Measurements from ENCODE around the gene SIK2.

The SIK2 gene

DNA sequence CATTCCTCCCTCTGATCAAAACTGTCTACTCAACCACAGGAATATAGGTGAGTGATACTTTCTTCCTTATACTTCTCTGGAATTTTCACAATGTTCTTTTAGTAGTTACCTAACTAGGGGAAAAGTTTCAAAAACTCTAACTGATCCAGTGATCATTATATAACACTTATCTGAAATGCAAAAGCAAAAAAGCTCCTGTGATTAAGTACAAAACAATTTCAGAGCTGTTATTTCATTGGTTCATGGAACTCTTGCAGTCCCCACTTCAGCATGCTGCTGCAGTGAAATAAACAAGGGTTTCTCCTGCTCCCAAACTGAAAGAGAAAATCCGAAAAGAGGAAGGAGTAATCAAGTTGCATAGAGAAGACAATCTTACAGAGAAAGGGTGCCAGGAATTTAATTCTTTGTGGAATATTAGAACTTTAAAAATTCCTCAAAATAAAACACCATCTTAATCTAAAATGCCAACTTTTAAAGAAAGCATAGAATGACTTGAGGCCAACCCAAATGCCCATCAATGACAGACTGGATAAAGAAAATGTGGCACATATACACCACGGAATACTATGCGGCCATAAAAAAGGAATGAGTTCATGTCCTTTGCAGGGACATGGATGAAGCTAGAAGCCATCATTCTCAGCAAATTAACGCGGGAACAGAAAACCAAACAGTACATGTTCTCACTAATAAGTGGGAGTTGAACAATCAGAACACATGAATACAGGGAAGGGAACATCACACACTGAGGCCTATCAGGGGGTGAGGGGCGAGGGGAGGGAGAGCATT lies 143.7 kb downstream of the SIK2 start:
- in situ Hi-C loops (cut with HindIII; ENCODE audit: low sequenced_read_pairs): no loop called here
- DNase-seq (ENCODE audit: low read depth): no peak
- TF ChIP-seq, protein P1, sequence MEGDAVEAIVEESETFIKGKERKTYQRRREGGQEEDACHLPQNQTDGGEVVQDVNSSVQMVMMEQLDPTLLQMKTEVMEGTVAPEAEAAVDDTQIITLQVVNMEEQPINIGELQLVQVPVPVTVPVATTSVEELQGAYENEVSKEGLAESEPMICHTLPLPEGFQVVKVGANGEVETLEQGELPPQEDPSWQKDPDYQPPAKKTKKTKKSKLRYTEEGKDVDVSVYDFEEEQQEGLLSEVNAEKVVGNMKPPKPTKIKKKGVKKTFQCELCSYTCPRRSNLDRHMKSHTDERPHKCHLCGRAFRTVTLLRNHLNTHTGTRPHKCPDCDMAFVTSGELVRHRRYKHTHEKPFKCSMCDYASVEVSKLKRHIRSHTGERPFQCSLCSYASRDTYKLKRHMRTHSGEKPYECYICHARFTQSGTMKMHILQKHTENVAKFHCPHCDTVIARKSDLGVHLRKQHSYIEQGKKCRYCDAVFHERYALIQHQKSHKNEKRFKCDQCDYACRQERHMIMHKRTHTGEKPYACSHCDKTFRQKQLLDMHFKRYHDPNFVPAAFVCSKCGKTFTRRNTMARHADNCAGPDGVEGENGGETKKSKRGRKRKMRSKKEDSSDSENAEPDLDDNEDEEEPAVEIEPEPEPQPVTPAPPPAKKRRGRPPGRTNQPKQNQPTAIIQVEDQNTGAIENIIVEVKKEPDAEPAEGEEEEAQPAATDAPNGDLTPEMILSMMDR (IDR thresholded peaks at IDR 0.05; ENCODE audit: low read depth, low read length, missing control alignments): no peak
- no peak overlapping the region for H3K4me3 ChIP-seq (ENCODE audit: low read depth, low read length)

DNA sequence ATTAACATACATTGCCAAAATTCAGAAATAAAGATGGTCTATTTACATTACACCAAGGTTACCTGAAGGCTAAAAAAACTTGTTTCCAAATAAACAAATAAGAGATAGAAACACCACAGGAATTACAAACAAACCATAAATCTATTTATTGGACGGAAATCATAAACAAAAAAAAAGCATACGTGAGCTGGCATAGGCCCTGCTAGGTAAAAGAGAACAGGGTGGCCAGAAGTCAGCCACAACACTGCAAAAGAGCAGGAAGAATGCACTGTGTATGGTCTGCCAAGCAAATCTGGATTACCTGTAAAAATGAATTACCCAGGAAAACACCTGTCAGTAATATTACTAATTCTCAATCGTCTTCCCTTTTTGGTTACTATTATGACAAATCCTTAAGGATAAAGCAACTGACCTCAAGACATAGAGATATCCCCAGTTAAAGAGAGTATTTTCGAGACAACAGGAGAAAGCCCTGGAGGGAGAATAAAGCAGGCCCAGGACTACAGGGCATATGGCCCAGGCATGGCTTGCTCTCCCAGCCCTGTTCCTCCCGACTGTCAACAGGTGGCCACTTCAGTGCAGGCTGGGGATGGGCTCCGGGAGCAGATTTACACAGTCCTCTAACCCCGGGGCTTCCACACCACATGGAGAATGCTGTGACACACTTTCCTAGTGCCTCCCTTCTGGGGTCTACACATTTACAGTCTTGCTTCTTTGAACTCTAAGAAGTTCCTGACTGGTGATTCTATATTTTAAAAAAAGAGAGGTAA lies 146.0 kb downstream of the SIK2 start:
- in situ Hi-C loops (cut with HindIII; ENCODE audit: low sequenced_read_pairs): no loop called here
- no peak overlapping the region for H3K4me3 ChIP-seq (ENCODE audit: low read depth, low read length)
- TF ChIP-seq, protein P1 (IDR thresholded peaks at IDR 0.05; ENCODE audit: low read depth, low read length, missing control alignments): no peak
- no peak for DNase-seq (ENCODE audit: low read depth)

DNA sequence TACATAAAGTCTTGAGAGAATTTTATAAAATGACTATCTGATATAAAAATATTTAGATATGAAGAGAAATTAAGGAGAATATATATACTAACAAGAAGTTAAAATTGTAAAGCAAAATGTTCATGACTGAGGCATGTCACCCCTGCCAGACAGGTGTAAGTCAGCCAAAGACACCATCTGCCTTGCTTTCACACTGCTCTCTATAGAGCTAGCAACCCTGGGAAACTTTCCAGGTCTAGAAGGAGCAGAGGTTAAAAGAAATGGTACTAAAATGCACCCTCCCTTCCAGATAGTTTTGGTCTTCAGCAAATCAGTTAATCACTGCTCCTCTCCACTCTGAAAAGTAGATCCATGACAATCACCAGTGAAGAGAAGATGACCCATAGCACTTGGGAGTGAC lies 147.4 kb downstream of the SIK2 start:
- no peak overlapping the region for H3K4me3 ChIP-seq (ENCODE audit: low read depth, low read length)
- DNase-seq (ENCODE audit: low read depth): no peak
- in situ Hi-C loops (cut with HindIII; ENCODE audit: low sequenced_read_pairs): no loop called here
- TF ChIP-seq, protein P1 (IDR thresholded peaks at IDR 0.05; ENCODE audit: low read depth, low read length, missing control alignments): no peak

DNA sequence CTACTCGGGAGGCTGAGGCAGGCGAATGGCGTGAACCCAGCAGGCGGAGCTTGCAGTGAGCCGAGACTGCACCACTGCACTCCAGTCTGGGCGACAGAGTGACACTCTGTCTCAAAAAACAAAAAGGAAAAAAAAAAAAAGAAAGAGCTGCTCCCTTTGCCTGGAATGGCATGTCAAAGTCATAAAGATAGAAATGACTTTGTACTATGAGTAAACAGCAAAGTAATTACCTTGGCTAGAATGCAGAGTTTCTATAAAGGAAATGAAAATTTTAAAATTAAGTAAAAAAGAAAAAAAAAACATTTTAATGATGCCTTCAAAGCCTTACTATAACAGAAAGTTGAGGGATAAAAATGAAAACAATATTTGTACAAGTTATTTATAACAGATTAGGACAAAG lies 153.8 kb downstream of the SIK2 start:
- TF ChIP-seq, protein P1 (IDR thresholded peaks at IDR 0.05; ENCODE audit: low read depth, low read length, missing control alignments): no peak
- no peak for DNase-seq (ENCODE audit: low read depth)
- in situ Hi-C loops (cut with HindIII; ENCODE audit: low sequenced_read_pairs): no loop called here
- H3K4me3 ChIP-seq (ENCODE audit: low read depth, low read length): no peak overlapping the region

DNA sequence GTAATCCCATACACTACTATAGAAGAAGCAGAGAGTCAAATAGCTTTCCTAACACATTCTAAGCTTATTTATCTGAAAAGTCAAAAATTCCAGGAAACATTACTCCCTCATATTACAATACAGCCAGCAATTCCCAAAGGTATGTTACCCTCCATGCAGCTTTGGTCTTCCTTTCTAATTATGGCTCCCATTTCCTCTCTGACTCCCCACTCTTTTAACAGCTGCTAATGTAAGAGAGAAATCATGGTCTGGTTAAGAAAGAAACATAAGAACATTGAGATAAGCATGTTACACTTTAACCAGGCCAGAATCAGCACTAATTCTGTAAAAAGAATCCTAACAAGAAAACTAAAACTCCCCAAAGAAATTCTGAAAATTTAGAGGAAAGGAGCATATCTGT lies 157.1 kb downstream of the SIK2 start:
- in situ Hi-C loops (cut with HindIII; ENCODE audit: low sequenced_read_pairs): no loop called here
- TF ChIP-seq, protein P1 (IDR thresholded peaks at IDR 0.05; ENCODE audit: low read depth, low read length, missing control alignments): no peak
- H3K4me3 ChIP-seq (ENCODE audit: low read depth, low read length): no peak overlapping the region
- no peak for DNase-seq (ENCODE audit: low read depth)

DNA sequence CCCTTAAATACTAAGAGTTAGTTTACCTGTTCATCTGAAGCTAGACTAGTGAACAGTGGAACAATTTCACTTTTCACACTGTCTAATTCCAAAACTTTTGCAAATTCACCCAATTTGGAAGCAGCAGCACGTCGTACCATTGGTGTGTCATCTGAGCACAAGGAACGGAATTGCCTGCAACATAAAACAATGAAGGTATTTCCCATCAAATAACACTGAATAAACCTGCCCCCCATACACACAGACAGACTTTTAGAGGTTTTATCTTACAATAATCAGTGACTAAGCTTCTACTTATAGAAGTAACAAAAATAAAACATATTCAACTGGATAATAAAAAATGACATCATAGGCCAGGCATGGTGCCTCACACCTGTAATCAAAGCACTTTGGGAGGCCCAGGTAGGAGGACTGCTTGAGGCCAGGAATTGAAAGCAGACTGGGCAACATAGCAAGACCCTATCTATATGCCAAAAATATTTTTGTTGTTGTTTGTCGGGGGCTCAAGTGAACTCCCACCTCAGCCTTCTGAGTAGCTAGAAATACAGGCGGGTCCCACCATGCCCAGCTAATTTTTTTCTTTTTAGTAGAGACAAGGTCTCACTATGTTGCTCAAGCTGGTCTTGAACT lies 157.6 kb downstream of the SIK2 start:
- no peak for DNase-seq (ENCODE audit: low read depth)
- in situ Hi-C loops (cut with HindIII; ENCODE audit: low sequenced_read_pairs): no loop called here
- no peak overlapping the region for H3K4me3 ChIP-seq (ENCODE audit: low read depth, low read length)
- TF ChIP-seq, protein P1 (IDR thresholded peaks at IDR 0.05; ENCODE audit: low read depth, low read length, missing control alignments): no peak

Measured in astrocyte of the cerebellum (primary cell).